ENCODE measurements around the gene PAPOLA. TPM values are rescaled to one million over a fixed set of nuclear protein-coding genes. Genes with fewer than 3 reads are reported as not detected.

Gene PAPOLA
- total and polyA plus RNA-seq, 8 donors, result 60.9 to 317 (median 127) TPM

GRCh38 chr14:96509457-96510090, 7.4 kb downstream of the PAPOLA start:
- no peaks in the 10 kb centered on the region for H3K36me3 ChIP-seq
- WGBS, 5 donors, result 64 to 73% (median 71%) methylated on average over 6 of the region's 6 CpGs
- no peaks in the 10 kb centered on the region for H3K27me3 ChIP-seq
- H3K27ac ChIP-seq, result no peak overlapping the region
- no peaks in the 10 kb centered on the region for H3K9me3 ChIP-seq
- intact Hi-C loops (cut with DNase I; ENCODE audit: low total_unique reads), result no loop called here
- H3K4me1 ChIP-seq, result peaks cover 56 to 97% (median 78%) of the 10 kb centered on the region in 4 donors
- H3K4me3 ChIP-seq, result no peak overlapping the region
- no peak for TF ChIP-seq POLR2A (IDR thresholded peaks at IDR 0.05)
- TF ChIP-seq CTCF (IDR thresholded peaks at IDR 0.05), result no peak
- no peak for TF ChIP-seq POLR2AphosphoS5 (IDR thresholded peaks at IDR 0.05)
- no peak for TF ChIP-seq EP300 (IDR thresholded peaks at IDR 0.05)
- no peak for DNase-seq

- Histone ChIP-seq H3K27me3 (no peaks in the 10 kb centered on the region), H3K36me3 (no peaks in the 10 kb centered on the region), H3K27ac (no peak overlapping the region), H3K9me3 (no peaks in the 10 kb centered on the region), H3K4me1 (peaks cover 55 to 97% (median 80%) of the 10 kb centered on the region in 4 donors), H3K4me3 (no peak overlapping the region)
- no peak for TF ChIP-seq EP300 (IDR thresholded peaks at IDR 0.05)
- no peak for TF ChIP-seq CTCF (IDR thresholded peaks at IDR 0.05)
- TF ChIP-seq POLR2A (IDR thresholded peaks at IDR 0.05), result no peak
- no peak for TF ChIP-seq POLR2AphosphoS5 (IDR thresholded peaks at IDR 0.05)
- 73 to 81% (median 77%) methylated on average over 7 of the region's 7 CpGs for WGBS, 5 donors
- DNase-seq, result no peak
- intact Hi-C loops (cut with DNase I; ENCODE audit: low total_unique reads), result no loop called here
These were observed 9.0 kb downstream of the PAPOLA start for GRCh38 chr14:96511146-96511545.

- Histone ChIP-seq H3K4me1 (peaks cover 55 to 97% (median 80%) of the 10 kb centered on the region in 4 donors), H3K9me3 (no peaks in the 10 kb centered on the region), H3K4me3 (no peak overlapping the region), H3K27me3 (no peaks in the 10 kb centered on the region), H3K36me3 (no peaks in the 10 kb centered on the region), H3K27ac (no peak overlapping the region)
- no peak for DNase-seq
- whole genome bisulfite sequencing, 5 donors, result 29 to 53% (median 45%) methylated on average over 1 of the region's 1 CpG
- intact Hi-C loops (cut with DNase I; ENCODE audit: low total_unique reads), result no loop called here
- TF ChIP-seq CTCF (IDR thresholded peaks at IDR 0.05) (no peak), EP300 (IDR thresholded peaks at IDR 0.05) (no peak), POLR2AphosphoS5 (IDR thresholded peaks at IDR 0.05) (no peak), POLR2A (IDR thresholded peaks at IDR 0.05) (no peak)
These were observed 9.5 kb downstream of the PAPOLA start for GRCh38 chr14:96511667-96512066.

GRCh38 chr14:96512122-96512521, 9.9 kb downstream of the PAPOLA start:
- TF ChIP-seq POLR2A (IDR thresholded peaks at IDR 0.05) (no peak), CTCF (IDR thresholded peaks at IDR 0.05) (no peak), POLR2AphosphoS5 (IDR thresholded peaks at IDR 0.05) (no peak), EP300 (IDR thresholded peaks at IDR 0.05) (no peak)

More at GRCh38 chr14:96512122-96512521, 9.9 kb downstream of the PAPOLA start:
- H3K27ac ChIP-seq, result no peak overlapping the region
- DNase-seq, result no peak
- WGBS, 5 donors, result 67 to 76% (median 71%) methylated on average over 2 of the region's 2 CpGs
- no peak overlapping the region for H3K4me3 ChIP-seq
- peaks cover 55 to 95% (median 80%) of the 10 kb centered on the region in 4 donors for H3K4me1 ChIP-seq
- H3K36me3 ChIP-seq, result no peaks in the 10 kb centered on the region
- intact Hi-C loops (cut with DNase I; ENCODE audit: low total_unique reads), result no loop called here
- no peaks in the 10 kb centered on the region for H3K9me3 ChIP-seq
- no peaks in the 10 kb centered on the region for H3K27me3 ChIP-seq

Data from stomach (tissue), 9 donors.